Tibial nerve (tissue), 4 donors: ENCODE results near the gene STEAP1B. TPM values are rescaled to one million over a fixed set of nuclear protein-coding genes. Genes with fewer than 3 reads are reported as not detected.

Experiments
- DNase-seq, 2 donors: peaks; one replicate each; pipeline ENCODE4 v3.0.0-alpha.2; 2019; ENCODE audit warnings: low spot score in 2 of 2
- H3K27ac ChIP-seq, 4 donors: fragments of 200-600 bp; sonication (generic) in 3 of 4; one replicate each; pipeline ENCODE4 v1.5.1; 2017 to 2019; ENCODE audit warnings: mild to moderate bottlenecking in 1 of 4
- H3K27me3 ChIP-seq, 2 donors: fragments of 200-600 bp; sonication (generic) in 1 of 2; one replicate each; pipeline versions ENCODE4 v1.5.1 to v1.6.0; 2017 to 2019
- H3K36me3 ChIP-seq, 3 donors: fragments of 200-600 bp; sonication (generic); one replicate each; pipeline ENCODE4 v1.5.1; 2018 to 2019
- H3K4me1 ChIP-seq, 4 donors: fragments of 200-600 bp; sonication (generic) in 3 of 4; one replicate each; pipeline ENCODE4 v1.5.1; 2017 to 2019
- H3K4me3 ChIP-seq, 4 donors: fragments of 200-600 bp; sonication (generic) in 3 of 4; one replicate each; pipeline ENCODE4 v1.5.1; 2017 to 2019; ENCODE audit warnings: mild to moderate bottlenecking in 1 of 4, moderate library complexity in 1 of 4
- H3K9me3 ChIP-seq, 4 donors: fragments of 200-600 bp; sonication (generic) in 3 of 4; one replicate each; pipeline ENCODE4 v1.5.1; 2017 to 2019
- CTCF ChIP-seq, 5 experiments: fragments of 200-600 bp in 3 of 5; fragments of 450-650 bp in 2 of 5; sonication (generic) in 3 of 5; IDR thresholded peaks; one replicate each; pipeline ENCODE4 v1.5.1; 2016 to 2019; ENCODE audit warnings: antibody characterized with exemption in 5 of 5, mild to moderate bottlenecking in 3 of 5, moderate library complexity in 2 of 5
- EP300 ChIP-seq, 2 donors: sonication (generic); formaldehyde crosslinking; IDR thresholded peaks; one replicate each; pipeline ENCODE4 v1.6.1; 2017; ENCODE audit warnings: antibody characterized with exemption in 2 of 2, mild to moderate bottlenecking in 1 of 2
- POLR2A ChIP-seq, 2 donors: fragments of 450-650 bp; IDR thresholded peaks; one replicate each; pipeline ENCODE4 v1.6.1; 2017; ENCODE audit warnings: antibody characterized with exemption in 2 of 2, mild to moderate bottlenecking in 2 of 2, moderate library complexity in 2 of 2
- WGBS, 2 donors: methylation state at CpG; one replicate each; pipeline ENCODE4 v1.1.5; 2018; 5-methylcytosine and 5-hydroxymethylcytosine counted together
- total RNA-seq, 4 donors: library from RNA; depleted of rRNA; stranded (reverse); fragments of >200 nt; gene quantifications; one replicate each; pipeline ENCODE4 v1.1.0, GENCODE V29; 2016

Gene STEAP1B
- total RNA-seq, 4 donors from 2014 or later = 4.2 to 20.5 (median 14.0) TPM

DNA sequence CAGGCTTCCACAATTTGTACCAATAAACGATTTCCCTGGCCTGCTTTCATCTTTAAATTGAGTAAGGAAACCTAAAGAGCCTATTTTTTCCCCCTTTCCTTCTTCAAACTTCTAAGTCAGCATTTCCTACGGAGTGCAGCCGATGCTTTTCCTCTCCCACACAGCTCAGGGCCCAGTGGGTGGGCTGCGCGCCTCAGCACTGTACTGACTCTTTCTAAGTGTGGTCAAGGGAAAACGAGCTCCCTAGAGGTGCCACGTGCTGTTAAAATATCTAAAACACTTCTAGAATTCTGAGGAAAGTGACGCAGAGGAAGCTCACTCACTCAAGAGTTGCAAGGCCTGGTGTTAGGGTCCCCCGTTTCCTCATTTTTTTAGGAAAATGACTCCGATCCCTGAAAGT is 29.0 kb downstream of the STEAP1B start:
- Histone ChIP-seq H3K27ac (no peak overlapping the region), H3K9me3 (no peaks in the 10 kb centered on the region), H3K4me3 (no peak overlapping the region), H3K27me3 (no peaks in the 10 kb centered on the region), H3K36me3 (peaks cover 0 to 9% (median 0%) of the 10 kb centered on the region in 3 donors), H3K4me1 (no peaks in the 10 kb centered on the region)
- no peak for DNase-seq
- no peak for TF ChIP-seq EP300 (IDR thresholded peaks at IDR 0.05)
- TF ChIP-seq POLR2A (IDR thresholded peaks at IDR 0.05) = no peak
- no peak for TF ChIP-seq CTCF (IDR thresholded peaks at IDR 0.05)
- WGBS, 2 donors = 44 to 57% methylated on average over 10 of the region's 10 CpGs

DNA sequence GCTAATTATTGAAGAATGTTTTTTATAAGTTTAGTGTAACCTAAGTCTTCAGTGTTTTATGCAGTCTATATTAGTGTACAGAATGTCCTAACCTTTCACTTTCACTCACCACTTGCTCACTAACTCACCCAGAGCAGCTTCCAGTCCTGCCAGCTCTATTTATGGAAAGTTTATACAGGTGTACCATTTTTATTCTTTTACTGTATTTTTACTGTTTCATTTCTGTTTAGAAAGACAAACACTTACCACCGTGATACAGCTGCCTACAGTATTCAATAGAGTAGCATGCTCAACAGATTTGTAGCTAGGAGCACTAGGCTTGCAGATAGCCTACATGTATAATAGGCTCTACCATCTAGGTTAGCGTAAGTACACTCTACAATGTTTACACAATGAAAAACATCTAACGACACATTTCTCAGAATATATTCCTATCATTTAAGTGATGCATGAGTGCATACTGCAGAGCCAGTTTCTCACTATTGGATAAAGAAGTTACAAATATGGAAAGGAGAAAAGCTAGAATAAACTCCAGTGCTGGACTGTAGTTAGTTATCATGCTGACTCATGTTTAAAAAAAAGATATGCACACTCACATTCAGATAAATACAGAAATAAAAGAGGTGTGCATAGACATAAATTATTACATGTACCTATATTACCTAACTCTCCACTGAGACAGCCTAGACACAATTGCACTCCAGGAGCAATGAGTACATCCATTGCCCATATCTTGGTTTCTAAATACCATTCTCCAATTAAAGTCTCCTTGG is 30.4 kb downstream of the STEAP1B start:
- H3K36me3 ChIP-seq = peaks cover 0 to 9% (median 0%) of the 10 kb centered on the region in 3 donors
- TF ChIP-seq EP300 (IDR thresholded peaks at IDR 0.05) = no peak
- H3K27ac ChIP-seq = no peak overlapping the region
- H3K27me3 ChIP-seq = no peaks in the 10 kb centered on the region
- no peak overlapping the region for H3K4me3 ChIP-seq
- no peaks in the 10 kb centered on the region for H3K9me3 ChIP-seq
- H3K4me1 ChIP-seq = no peaks in the 10 kb centered on the region
- DNase-seq = no peak
- WGBS, 2 donors = 74 to 76% methylated on average over 3 of the region's 3 CpGs

GRCh38 chr7:22468609-22469008 is 31.4 kb downstream of the STEAP1B start:
- Histone ChIP-seq H3K4me3 (no peak overlapping the region), H3K27ac (no peak overlapping the region), H3K27me3 (no peaks in the 10 kb centered on the region), H3K36me3 (peaks cover 0 to 9% (median 0%) of the 10 kb centered on the region in 3 donors), H3K9me3 (no peaks in the 10 kb centered on the region), H3K4me1 (no peaks in the 10 kb centered on the region)
- 89% methylated on average over 3 of the region's 3 CpGs for WGBS, 2 donors
- TF ChIP-seq POLR2A (IDR thresholded peaks at IDR 0.05) = no peak
- no peak for TF ChIP-seq CTCF (IDR thresholded peaks at IDR 0.05)
- no peak for TF ChIP-seq EP300 (IDR thresholded peaks at IDR 0.05)
- DNase-seq = no peak

DNA sequence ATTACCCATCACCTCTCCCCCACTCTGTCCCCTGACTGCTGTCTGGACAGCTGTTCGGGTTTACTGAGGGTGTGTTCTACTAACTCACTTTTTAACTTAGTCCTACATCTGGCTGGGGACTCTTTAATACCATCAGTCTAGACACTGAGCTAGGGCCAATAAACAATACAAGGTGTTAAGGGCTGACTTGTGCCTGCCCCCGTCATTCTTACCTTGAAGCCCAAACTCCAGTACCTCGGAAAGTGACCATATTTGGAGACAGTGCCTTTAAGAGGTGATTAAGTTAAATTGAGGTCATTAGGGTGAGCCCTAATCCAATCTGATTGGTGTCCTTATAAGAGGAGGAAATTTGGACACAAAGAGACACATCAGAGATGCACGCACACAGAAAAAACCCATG is 35.7 kb downstream of the STEAP1B start:
- Histone ChIP-seq H3K4me3 (no peak overlapping the region), H3K27me3 (no peaks in the 10 kb centered on the region), H3K9me3 (no peaks in the 10 kb centered on the region), H3K27ac (no peak overlapping the region), H3K36me3 (no peaks in the 10 kb centered on the region), H3K4me1 (no peaks in the 10 kb centered on the region)
- WGBS, 2 donors = 78 to 80% methylated on average over 4 of the region's 4 CpGs
- no peak for DNase-seq
- TF ChIP-seq CTCF (IDR thresholded peaks at IDR 0.05) (no peak), EP300 (IDR thresholded peaks at IDR 0.05) (no peak), POLR2A (IDR thresholded peaks at IDR 0.05) (no peak)

- no peaks in the 10 kb centered on the region for H3K9me3 ChIP-seq
- no peak overlapping the region for H3K4me3 ChIP-seq
- WGBS, 2 donors = 93% methylated on average over 5 of the region's 5 CpGs
- no peak overlapping the region for H3K27ac ChIP-seq
- no peaks in the 10 kb centered on the region for H3K27me3 ChIP-seq
- no peak for TF ChIP-seq POLR2A (IDR thresholded peaks at IDR 0.05)
- TF ChIP-seq EP300 (IDR thresholded peaks at IDR 0.05) = no peak
- no peak for TF ChIP-seq CTCF (IDR thresholded peaks at IDR 0.05)
- DNase-seq = no peak
- no peaks in the 10 kb centered on the region for H3K4me1 ChIP-seq
- no peaks in the 10 kb centered on the region for H3K36me3 ChIP-seq
These were observed 39.5 kb downstream of the STEAP1B start for GRCh38 chr7:22460363-22460988.
